DND-41 (cell line): ENCODE results near the gene MARCHF2.

ENCODE experiments used
- ATAC-seq: fragments of 200-7000 bp; cut with Tn5 transposase; 3 replicates; pipeline ENCODE4 v1.9.1; 2021; ENCODE audit warnings: low read depth; ENCODE audit not compliant: insufficient read depth
- DNase-seq: peaks from one replicate; pipeline ENCODE4 v3.0.0-alpha.2; 2020
- H2AFZ ChIP-seq: 2 replicates; pipeline ENCODE4 v1.6.0; 2012; ENCODE audit warnings: low read depth, low read length
- H3K27ac ChIP-seq: 2 replicates; pipeline ENCODE4 v1.5.1; 2012; ENCODE audit warnings: low read length, inconsistent platforms
- H3K27me3 ChIP-seq: fragments of 200-600 bp; sonication (generic); 2 replicates; pipeline ENCODE4 v1.6.0; 2012; ENCODE audit warnings: low read length, mild to moderate bottlenecking, inconsistent platforms; ENCODE audit not compliant: insufficient read depth, poor library complexity
- H3K36me3 ChIP-seq: 2 replicates; pipeline ENCODE4 v1.5.1; 2012; ENCODE audit warnings: low read length, inconsistent platforms; ENCODE audit not compliant: insufficient read depth
- H3K4me1 ChIP-seq: 2 replicates; pipeline ENCODE4 v1.5.1; 2012; ENCODE audit warnings: mild to moderate bottlenecking, low read length; ENCODE audit not compliant: insufficient read depth
- H3K4me2 ChIP-seq: 2 replicates; pipeline ENCODE4 v1.6.0; 2012; ENCODE audit warnings: mild to moderate bottlenecking, moderate library complexity, low read length, inconsistent platforms; ENCODE audit not compliant: insufficient read depth
- H3K4me3 ChIP-seq, 2 experiments: fragments of 200-600 bp in 1 of 2; shearing (Covaris generic) in 1 of 2; 2 replicates each; pipeline ENCODE4 v1.5.1; 2012 to 2016; ENCODE audit warnings: inconsistent platforms in 2 of 2, low read length in 2 of 2, mild to moderate bottlenecking in 2 of 2, low read depth in 1 of 2, moderate library complexity in 1 of 2
- H3K79me2 ChIP-seq: 2 replicates; pipeline ENCODE4 v1.6.0; 2012; ENCODE audit warnings: low read length, inconsistent platforms; ENCODE audit not compliant: insufficient read depth
- H3K9ac ChIP-seq: 2 replicates; pipeline ENCODE4 v1.6.0; 2012; ENCODE audit warnings: low read depth, mild to moderate bottlenecking, inconsistent platforms, low read length, moderate library complexity
- H3K9me3 ChIP-seq: 2 replicates; pipeline ENCODE4 v1.5.1; 2012; ENCODE audit warnings: low read length, moderate library complexity, mild to moderate bottlenecking, inconsistent platforms; ENCODE audit not compliant: insufficient read depth, severe bottlenecking
- H4K20me1 ChIP-seq: 2 replicates; pipeline ENCODE4 v1.6.0; 2012; ENCODE audit warnings: low read length; ENCODE audit not compliant: insufficient read depth
- CTCF ChIP-seq: IDR thresholded peaks from 2 replicates; pipeline ENCODE4 v1.5.1; 2012; ENCODE audit warnings: borderline replicate concordance, low read length, moderate library complexity, mild to moderate bottlenecking; ENCODE audit not compliant: poor library complexity, severe bottlenecking; ENCODE audit errors: extremely low read depth
- EZH2 ChIP-seq: IDR thresholded peaks from 3 replicates; pipeline ENCODE4 v1.6.1; 2012; ENCODE audit warnings: borderline replicate concordance, low read depth, mild to moderate bottlenecking, moderate library complexity, low read length, inconsistent platforms; ENCODE audit not compliant: severe bottlenecking

Gene MARCHF2

GRCh38 chr19:8468124-8468523 is 55.0 kb downstream of the MARCHF2 start:
- no peaks in the 10 kb centered on the region for H3K4me1 ChIP-seq
- H4K20me1 ChIP-seq = peaks cover 77% of the 10 kb centered on the region
- H3K27me3 ChIP-seq = no peaks in the 10 kb centered on the region
- peaks cover 93% of the 10 kb centered on the region for H3K79me2 ChIP-seq
- H2AFZ ChIP-seq = no peak overlapping the region
- no peak overlapping the region for H3K4me2 ChIP-seq
- peaks cover 100% of the 10 kb centered on the region for H3K36me3 ChIP-seq
- ATAC-seq = no peak
- TF ChIP-seq EZH2 = no peak
- TF ChIP-seq CTCF = no peak
- DNase-seq = no peak
- H3K27ac ChIP-seq = no peak overlapping the region
- H3K9me3 ChIP-seq = no peaks in the 10 kb centered on the region
- H3K9ac ChIP-seq = no peak overlapping the region
- no peak overlapping the region for H3K4me3 ChIP-seq

- Histone ChIP-seq H3K9ac (no peak overlapping the region), H3K4me3 (no peak overlapping the region), H3K4me2 (no peak overlapping the region), H3K36me3 (peaks cover 100% of the 10 kb centered on the region), H3K27me3 (no peaks in the 10 kb centered on the region), H3K9me3 (no peaks in the 10 kb centered on the region), H3K27ac (no peak overlapping the region), H2AFZ (no peak overlapping the region), H3K79me2 (peaks cover 93% of the 10 kb centered on the region), H4K20me1 (peaks cover 71% of the 10 kb centered on the region), H3K4me1 (no peaks in the 10 kb centered on the region)
- no peak for DNase-seq
- ATAC-seq = no peak
- TF ChIP-seq EZH2 (no peak), CTCF (no peak)
Measured at GRCh38 chr19:8468761-8469373, 55.8 kb downstream of the MARCHF2 start.

- H3K27me3 ChIP-seq = no peaks in the 10 kb centered on the region
- peaks cover 93% of the 10 kb centered on the region for H3K79me2 ChIP-seq
- H2AFZ ChIP-seq = no peak overlapping the region
- no peak overlapping the region for H3K4me2 ChIP-seq
- H3K4me3 ChIP-seq = no peak overlapping the region
- no peak for ATAC-seq
- peaks cover 68% of the 10 kb centered on the region for H4K20me1 ChIP-seq
- no peaks in the 10 kb centered on the region for H3K9me3 ChIP-seq
- H3K36me3 ChIP-seq = peaks cover 100% of the 10 kb centered on the region
- no peak overlapping the region for H3K27ac ChIP-seq
- no peak for DNase-seq
- H3K4me1 ChIP-seq = no peaks in the 10 kb centered on the region
- TF ChIP-seq EZH2 = no peak
- no peak for TF ChIP-seq CTCF
- no peak overlapping the region for H3K9ac ChIP-seq
Measured at GRCh38 chr19:8469613-8470368, 56.7 kb downstream of the MARCHF2 start.
